ENCODE results near the gene POU2AF3.

POU2AF3 gene

GRCh38 chr11:111296196-111296595 lies 2.1 kb upstream of the POU2AF3 start:
- Histone ChIP-seq H3K4me1 (ENCODE audit: control insufficient read depth in 1 of 2, insufficient read depth in 1 of 2, low read depth in 1 of 2, low read length in 1 of 2) (peaks cover 0 to 5% of the 10 kb centered on the region in 2 experiments), H3K27me3 (peaks cover 47% of the 10 kb centered on the region), H3K4me3 (ENCODE audit: low read depth in 1 of 2, low read length in 1 of 2) (no peak overlapping the region), H3K9me3 (no peaks in the 10 kb centered on the region), H3K27ac (no peak overlapping the region), H3K36me3 (no peaks in the 10 kb centered on the region)
- no peak for TF ChIP-seq CTCF (IDR thresholded peaks at IDR 0.05)

- Histone ChIP-seq H3K4me3 (ENCODE audit: low read depth in 1 of 2, low read length in 1 of 2) (no peak overlapping the region), H3K4me1 (ENCODE audit: control insufficient read depth in 1 of 2, insufficient read depth in 1 of 2, low read depth in 1 of 2, low read length in 1 of 2) (peaks cover 0 to 5% of the 10 kb centered on the region in 2 experiments), H3K9me3 (no peaks in the 10 kb centered on the region), H3K27me3 (peaks cover 62% of the 10 kb centered on the region), H3K36me3 (no peaks in the 10 kb centered on the region), H3K27ac (no peak overlapping the region)
- TF ChIP-seq CTCF (IDR thresholded peaks at IDR 0.05) = no peak
Observed at GRCh38 chr11:111297696-111298095, 650 bp upstream of the POU2AF3 start.

- TF ChIP-seq CTCF (IDR thresholded peaks at IDR 0.05) = no peak
- H3K4me3 ChIP-seq (ENCODE audit: low read depth in 1 of 2, low read length in 1 of 2) = no peak overlapping the region
- no peaks in the 10 kb centered on the region for H3K36me3 ChIP-seq
- peaks cover 0 to 5% of the 10 kb centered on the region in 2 experiments for H3K4me1 ChIP-seq (ENCODE audit: control insufficient read depth in 1 of 2, insufficient read depth in 1 of 2, low read depth in 1 of 2, low read length in 1 of 2)
- peaks cover 74% of the 10 kb centered on the region for H3K27me3 ChIP-seq
- H3K27ac ChIP-seq = no peak overlapping the region
- no peaks in the 10 kb centered on the region for H3K9me3 ChIP-seq
Observed at GRCh38 chr11:111299101-111300026, 1.0 kb downstream of the POU2AF3 start.

GRCh38 chr11:111300569-111300968 lies 2.2 kb downstream of the POU2AF3 start:
- no peaks in the 10 kb centered on the region for H3K36me3 ChIP-seq
- peaks cover 0 to 5% of the 10 kb centered on the region in 2 experiments for H3K4me1 ChIP-seq (ENCODE audit: control insufficient read depth in 1 of 2, insufficient read depth in 1 of 2, low read depth in 1 of 2, low read length in 1 of 2)
- H3K27me3 ChIP-seq = peaks cover 86% of the 10 kb centered on the region
- H3K9me3 ChIP-seq = no peaks in the 10 kb centered on the region
- H3K4me3 ChIP-seq (ENCODE audit: low read depth in 1 of 2, low read length in 1 of 2) = no peak overlapping the region
- TF ChIP-seq CTCF (IDR thresholded peaks at IDR 0.05) = no peak
- no peak overlapping the region for H3K27ac ChIP-seq

GRCh38 chr11:111301004-111301841 lies 2.9 kb downstream of the POU2AF3 start:
- Histone ChIP-seq H3K9me3 (no peaks in the 10 kb centered on the region), H3K4me1 (ENCODE audit: control insufficient read depth in 1 of 2, insufficient read depth in 1 of 2, low read depth in 1 of 2, low read length in 1 of 2) (peaks cover 0 to 5% of the 10 kb centered on the region in 2 experiments), H3K27me3 (peaks cover 93% of the 10 kb centered on the region), H3K36me3 (no peaks in the 10 kb centered on the region), H3K27ac (no peak overlapping the region), H3K4me3 (ENCODE audit: low read depth in 1 of 2, low read length in 1 of 2) (no peak overlapping the region)
- TF ChIP-seq CTCF (IDR thresholded peaks at IDR 0.05) = no peak

Data from neutrophil (primary cell).